ENCODE data around the gene ZNF414.
A peak's percentile ranks its signal among the peaks of the same experiment; 100 is the strongest.
"Not testable (repeated sequence)": the region's sequence is repeated elsewhere in the genome, so short reads cannot be mapped to it uniquely, and the experiment has no call there.

The ZNF414 gene, protein sequence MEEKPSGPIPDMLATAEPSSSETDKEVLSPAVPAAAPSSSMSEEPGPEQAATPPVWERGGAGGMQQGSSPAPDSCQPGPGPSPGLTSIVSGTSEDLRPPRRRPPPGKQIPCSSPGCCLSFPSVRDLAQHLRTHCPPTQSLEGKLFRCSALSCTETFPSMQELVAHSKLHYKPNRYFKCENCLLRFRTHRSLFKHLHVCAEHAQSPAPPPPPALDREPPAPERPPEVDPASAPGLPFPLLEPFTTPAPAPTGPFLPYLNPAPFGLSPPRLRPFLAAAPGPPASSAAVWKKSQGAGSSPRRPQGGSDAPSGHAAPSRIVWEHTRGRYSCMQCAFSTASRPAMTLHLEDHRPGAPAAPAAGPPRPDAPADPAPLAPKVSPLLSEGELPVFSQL

DNA sequence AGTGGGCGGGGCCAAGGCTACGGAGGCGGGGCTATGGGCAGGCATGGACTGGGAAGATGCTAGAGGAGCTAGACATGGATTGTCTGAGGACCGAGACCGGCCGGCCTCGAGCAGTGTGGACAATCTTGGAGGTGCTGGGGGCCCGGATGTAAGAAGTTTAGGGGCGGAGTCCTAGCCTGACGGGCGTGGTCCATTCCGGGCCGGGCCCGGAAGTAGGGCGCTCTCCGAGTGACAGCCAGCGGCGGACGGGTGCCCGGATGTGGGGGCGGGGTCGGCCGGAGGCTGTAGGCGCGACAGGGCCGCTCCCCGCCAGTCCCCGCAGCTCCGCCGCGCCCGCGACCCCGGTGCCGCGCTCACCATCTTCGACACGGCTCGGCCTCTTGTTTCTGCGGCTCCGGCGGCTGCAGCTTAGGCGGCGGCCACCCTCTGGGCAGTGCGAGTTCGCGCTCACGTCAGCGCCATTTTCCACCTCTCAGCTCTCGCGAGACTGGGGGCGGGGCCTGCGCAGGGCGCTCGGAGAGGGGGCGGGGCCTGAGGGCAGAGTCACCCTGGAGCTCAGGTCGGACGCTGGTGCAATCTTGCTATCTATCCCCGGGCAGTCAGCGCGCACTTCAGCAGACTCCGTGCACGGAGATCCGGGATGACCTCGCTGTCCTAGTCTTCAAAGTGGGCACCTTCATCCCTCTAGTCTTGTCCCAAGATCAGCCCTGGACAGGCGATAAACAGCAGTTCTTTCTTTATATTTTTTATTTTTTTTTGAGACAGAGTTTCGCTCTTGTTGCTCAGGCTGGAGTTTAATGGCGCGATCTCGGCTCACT is at the start of gene ZNF414:
TSS of gene ZNF414 (minus strand) at position 481 of the 818 bp plus-strand sequence. CDS start at position 360, 121 bp downstream.
- DNase-seq (ENCODE audit: low spot score): peak; percentile 97

DNA sequence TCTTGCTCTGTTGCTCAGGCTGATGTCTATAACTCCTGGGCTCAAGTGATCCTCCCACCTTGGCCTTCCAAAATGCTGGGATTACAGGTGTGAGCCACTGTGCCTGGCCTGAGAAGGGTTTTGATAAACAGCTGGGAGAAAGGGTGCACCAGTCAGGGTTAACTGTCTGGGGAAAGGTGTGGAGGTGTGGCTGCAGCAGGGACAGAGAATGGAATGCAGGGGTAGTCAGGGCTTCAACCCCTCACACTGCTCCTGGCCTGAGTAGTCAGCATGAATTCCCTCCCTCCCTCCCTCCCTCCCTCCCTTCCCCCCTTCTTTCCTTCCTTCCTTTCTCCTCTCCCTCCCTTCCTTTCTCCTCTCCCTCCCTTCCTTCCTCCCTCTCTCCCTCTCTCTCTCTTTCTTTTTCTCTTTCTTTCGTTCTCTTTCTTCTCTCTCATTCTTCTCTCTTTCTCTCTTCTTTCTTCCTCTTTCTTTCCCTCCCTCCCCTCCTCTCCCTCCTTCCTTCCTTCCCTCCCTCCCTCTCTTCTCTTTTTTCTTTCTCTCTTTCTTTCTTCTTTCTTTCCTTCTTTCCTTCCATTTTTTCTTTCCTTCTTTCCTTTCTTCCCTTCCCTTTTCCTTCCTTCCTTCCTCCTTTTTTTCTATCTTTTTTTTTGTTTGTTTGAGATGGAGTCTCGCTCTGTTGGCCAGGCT is 47.3 kb upstream of the ZNF414 start:
- no peak for DNase-seq (ENCODE audit: low spot score)

DNA sequence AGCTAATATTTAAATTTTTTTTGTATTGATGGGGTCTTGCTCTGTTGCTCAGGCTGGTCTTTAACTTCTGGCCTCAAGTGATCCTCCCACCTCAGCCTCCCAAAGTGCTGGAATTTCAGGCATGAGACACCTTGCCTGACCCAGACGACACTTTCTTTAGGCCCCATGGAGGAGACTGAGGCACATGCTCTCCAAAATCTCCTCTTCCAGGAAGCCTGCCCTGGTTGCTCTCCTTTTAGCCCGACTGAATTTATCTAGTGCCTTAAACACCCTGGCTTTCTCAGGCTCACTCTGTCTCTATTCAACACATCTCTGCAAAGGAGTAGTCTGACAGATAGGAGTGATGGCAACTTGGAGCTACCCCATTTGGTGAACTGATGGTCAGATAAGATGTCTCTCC is 44.4 kb upstream of the ZNF414 start:
- no peak for DNase-seq (ENCODE audit: low spot score)

DNA sequence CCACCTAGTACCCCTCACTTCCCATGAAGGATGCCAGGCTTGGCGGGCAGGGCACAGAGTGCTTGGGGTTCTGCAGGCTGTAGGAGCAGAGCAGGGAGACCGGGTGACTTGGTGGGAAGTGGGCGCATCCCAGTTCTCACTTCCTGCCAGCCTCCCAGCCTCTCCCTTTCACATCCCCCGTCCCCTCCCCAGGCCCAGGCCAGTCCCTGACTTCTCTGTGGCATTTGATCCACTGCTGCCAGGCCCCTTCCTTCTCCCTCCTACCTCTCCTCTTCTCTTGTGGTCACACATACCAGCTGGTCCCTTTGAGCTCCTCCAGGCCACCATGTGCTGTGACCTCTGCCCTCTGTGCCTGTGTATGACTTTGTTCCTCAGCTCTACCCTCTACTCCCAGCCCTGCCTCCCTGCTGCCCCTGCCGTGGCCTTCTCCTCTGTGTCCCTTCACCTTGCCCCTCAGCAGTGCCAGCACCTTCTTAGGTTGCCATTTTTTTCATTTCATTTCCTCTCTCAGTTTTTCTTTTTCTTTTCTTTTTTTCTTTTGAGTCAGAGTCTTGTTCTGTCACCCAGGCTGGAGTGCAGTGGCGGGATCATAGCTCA is 43.8 kb upstream of the ZNF414 start:
- no peak for DNase-seq (ENCODE audit: low spot score)

DNA sequence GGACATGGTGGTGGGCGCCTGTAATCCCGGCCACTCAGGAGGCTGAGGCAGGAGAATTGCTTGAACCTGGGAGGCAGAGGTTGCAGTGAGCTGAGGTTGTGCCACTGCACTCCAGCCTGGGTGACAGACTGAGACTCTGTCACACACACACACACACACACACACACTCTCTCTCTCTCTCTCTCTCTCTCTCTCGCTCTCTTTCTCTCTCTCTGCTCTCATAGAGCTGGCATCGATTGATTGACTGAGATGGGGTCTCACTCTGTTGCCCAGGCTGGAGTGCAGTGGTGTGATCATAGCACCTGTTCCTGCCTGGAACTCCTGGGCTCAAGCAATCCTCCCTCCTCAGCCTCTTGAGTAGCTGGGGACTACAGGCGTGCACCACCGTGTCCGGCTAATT is 39.8 kb upstream of the ZNF414 start:
- not testable (repeated sequence) for DNase-seq (ENCODE audit: low spot score)

DNA sequence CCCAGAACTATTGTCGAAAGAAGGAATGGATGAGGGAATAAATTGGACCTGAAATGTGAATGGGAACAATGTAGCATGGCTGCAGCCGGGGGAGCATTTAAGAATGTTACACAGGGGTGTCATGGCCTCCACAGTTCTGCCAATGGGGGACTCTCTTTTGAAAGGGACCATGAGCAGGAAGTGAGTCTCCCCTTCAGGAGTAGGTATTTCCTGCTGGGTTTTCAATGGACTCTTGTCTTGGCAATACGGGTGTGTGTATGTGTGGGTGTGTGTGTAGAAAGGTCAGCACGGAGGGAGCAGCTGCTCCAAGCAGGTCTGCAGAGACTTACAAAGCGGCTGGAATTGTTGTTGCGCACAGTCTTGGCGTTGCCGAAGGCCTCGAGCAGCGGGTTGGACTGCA is 38.8 kb upstream of the ZNF414 start:
- DNase-seq (ENCODE audit: low spot score): no peak

DNA sequence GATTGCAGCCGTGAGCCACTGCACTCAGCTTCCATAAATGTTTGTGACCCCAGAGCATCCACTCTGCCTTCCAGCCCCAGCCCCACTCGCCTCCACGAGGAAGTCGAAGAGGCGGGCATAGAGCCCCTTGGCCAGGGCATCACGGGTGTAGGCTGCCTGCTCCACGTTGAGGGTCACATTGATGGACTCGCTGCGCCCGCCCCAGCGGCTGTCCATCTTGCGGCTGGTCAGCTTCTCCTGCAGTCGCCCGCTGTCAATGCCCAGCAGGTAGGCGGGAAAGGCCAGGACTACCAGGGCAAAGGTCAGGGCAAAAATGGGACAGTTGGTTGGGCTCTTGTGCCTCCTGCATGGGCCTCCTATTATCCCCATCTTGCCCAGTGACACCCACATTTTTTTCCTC is 36.1 kb upstream of the ZNF414 start:
- DNase-seq (ENCODE audit: low spot score): no peak

DNA sequence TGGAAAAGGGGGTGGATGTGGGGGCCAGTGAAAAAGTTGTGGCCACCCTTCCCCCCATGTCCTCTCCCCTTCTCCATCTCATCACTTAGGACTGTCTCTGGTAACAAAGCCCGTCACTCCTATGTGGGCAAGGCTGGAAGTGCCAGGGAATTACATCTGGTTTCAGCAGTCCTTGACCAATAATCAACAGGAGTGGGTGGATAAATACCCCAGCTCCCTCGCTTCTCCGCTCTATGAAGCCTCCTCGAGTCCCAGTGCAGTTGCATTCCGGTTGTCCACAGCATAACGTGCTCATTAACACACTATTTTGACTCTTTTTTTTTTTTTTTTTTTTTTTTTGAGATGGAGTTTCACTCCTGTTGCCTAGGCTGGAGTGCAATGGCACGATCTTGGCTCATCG is 31.8 kb upstream of the ZNF414 start:
- no peak for DNase-seq (ENCODE audit: low spot score)

DNA sequence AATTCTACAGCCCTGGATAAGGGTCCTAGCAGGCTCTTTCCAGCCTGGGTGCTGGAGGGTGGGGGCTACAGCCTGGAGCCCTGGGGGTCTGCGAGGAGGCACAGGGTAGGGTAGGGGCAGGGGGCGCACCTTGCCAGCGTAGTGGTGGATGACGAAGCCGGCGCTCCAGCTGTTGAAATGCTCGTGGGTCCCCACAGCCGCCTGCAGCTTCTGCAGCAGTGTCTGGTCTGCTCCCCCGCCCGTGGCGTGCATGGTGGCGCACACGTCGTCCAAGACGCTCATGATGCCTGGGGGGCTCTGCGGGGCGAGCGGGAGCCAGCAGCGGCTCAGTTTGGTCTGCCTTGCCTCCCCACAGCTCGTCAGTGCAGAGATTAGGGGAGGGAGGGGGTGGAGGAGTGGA is 30.2 kb upstream of the ZNF414 start:
- DNase-seq (ENCODE audit: low spot score): no peak

DNA sequence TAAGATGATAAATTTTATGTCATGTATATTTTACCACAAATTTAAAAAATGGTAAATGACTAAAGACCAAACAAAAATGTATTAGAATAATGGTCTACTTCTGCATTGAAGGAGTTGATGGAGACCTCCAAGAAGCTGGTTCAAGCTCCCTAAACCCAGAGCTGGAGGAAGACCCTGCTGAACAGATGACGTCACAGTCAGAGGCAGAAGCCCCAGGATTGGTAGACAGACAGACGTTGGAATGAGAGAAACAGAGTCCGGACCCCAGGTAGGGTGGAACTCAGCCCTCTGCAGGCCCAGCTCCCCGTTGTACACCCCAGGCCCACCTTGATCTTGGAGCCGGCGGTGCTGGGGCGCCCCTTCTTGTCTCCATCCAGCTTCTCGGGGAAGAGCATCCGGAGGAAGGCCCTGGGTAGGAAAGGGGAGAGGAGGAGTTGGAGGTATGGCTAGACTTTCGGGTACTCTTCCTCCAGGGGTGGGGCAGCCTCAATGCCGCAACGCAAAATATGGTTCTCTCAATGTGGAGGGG is 25.7 kb upstream of the ZNF414 start:
- no peak for DNase-seq (ENCODE audit: low spot score)

DNA sequence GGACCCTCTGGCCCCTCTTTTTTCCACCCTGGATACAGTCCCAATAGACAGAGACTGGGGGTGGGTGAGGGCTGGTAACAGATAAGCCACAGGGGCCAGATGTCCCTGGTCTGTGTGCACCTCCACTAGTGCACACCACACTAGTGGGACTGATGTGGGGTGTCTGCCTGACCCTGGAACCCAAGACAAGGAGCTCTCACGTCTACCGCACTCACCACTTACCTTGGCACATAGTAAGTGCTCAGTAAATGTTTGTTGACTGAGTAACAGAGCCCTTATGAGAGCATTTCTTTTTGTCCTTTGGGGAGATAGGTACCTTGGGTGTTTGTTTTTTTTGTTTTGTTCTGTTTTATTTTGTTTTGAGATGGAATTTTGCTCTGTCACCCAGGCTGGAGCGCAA is 23.1 kb upstream of the ZNF414 start:
- DNase-seq (ENCODE audit: low spot score): no peak

DNA sequence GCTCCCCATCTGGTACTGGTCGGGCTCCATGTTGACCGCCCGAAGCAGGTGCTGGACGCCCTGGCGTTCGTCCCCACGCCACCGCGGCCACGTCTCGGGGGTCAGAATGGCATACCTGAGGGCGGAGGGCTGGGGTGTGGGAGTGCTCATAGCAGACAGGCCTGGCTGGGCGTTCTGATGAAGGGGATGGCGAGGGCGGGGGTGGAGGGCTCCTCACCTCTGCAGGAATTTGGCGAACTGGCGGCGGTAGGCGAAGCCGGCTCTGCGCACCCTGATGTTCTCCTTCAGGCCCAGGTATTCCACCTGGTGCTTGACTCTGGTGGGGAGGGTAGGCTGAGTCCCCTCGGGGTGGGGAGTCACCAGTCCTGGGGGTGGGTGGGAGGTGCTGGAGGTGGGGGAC is 22.3 kb upstream of the ZNF414 start:
- no peak for DNase-seq (ENCODE audit: low spot score)

DNA sequence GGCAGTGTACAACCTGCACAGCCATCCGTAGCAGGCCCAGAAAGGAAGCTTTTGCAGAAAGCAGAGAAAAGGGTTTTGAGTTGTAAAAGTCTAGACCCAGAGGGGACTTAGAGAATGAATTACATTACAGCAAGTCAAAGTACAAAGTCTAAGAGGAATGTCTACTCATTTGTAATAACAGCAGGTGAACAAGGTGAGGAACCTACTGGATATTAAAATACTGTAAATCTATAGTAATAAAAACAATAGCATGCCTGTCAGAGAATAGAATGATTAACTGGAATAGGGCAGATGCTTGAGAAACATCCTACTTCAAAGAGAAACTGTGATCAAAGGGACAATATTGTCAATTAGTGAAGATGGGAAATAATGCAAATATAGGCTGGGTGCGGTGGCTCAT is 18.3 kb upstream of the ZNF414 start:
- no peak for DNase-seq (ENCODE audit: low spot score)

DNA sequence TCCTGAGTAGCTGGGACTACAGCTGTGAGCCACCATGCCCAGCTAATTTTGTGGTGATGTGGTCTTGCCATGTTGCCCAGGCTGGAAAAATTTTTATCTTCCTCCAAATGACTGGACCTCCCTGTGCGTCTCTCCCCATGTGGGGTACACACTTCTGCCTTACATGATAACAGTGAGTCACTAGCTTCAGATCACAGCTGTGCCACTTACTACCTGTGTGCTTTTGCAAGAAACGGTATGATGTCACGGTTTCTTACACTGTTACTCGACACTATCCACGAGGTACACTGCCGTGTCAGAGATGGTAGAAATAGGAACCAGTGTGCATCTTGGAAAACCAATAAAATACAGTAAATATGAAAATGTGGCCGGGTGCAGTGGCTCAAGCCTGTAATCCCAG is 17.5 kb upstream of the ZNF414 start:
- no peak for DNase-seq (ENCODE audit: low spot score)

DNA sequence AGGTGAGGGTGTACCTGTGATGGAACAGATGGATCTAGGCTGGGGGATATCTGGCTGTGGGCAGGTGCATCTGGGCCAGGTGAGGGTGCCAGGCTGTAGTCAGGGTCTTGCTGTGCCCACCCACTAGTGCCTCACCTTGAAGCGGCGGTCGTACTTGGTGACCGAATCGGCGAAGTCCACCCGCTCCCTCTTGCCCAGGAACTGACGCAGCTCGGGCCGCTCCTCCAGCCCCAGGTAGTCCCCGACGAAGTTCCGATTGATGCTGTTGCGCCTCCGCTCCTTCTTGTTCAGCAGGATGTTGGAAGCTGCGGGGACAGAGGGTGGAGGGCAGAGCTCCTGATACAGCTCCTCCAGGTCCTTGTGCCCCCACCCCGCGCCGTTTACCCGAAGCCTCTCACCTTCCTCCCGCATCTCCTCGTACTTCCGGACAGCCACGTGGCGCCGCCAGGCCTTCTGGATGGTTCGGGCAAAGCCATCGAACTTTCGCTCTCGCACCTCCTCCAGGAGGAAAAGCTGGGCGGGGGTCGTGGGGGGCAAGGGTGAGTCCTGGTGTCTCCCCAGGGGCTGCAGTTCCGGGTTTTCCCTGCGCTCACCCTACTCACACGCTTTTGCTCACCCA is 16.2 kb upstream of the ZNF414 start:
- DNase-seq (ENCODE audit: low spot score): no peak

DNA sequence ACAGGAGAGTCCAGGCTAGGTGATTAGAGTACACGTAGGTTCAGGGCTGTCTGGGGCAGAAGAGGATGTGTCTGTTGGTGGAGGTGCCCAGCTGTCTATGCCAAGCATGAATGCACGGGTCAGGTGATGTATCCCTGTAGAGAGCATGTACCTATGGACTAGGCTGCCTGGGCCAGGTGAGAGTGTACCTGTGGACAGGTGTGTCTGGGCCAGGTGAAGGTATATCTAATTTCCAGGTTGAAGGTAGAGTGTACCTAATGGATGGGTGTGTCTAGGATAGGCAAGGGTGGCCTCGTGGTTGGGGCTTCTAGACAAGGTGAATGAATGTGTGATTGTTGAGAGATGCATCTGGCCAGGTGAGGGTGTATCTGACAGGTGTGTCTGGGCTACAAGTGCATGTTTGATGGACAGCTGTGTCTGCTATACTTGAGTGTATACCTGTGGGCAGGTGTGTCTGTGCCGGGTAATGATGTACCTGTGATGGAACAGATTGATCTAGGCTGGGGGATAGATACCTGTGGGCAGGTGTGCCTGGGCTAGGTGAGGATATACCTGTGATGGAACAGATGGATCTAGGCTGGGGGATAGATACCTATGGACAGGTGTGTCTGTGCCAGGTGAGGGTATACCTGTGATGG is 15.5 kb upstream of the ZNF414 start:
- no peak for DNase-seq (ENCODE audit: low spot score)

DNA sequence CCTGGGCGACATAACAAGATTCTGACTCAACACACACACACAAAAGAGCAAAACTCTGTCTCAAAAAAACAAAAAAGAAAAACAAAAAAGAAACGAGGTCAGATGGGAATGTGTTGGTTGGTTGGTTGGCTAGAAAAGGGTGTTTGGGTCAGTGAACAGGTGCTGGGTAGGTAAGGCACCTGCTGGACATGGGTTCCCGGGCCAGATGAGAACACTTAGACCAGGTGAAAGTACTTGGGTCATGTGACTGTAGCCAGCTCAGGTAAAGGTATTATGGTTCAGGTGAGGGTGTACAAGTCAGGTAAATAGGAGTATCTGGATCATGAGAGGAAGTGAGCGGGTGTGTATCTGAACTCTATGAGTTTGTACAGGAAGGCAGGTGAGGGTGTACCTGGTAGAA is 14.5 kb upstream of the ZNF414 start:
- DNase-seq (ENCODE audit: low spot score): no peak

DNA sequence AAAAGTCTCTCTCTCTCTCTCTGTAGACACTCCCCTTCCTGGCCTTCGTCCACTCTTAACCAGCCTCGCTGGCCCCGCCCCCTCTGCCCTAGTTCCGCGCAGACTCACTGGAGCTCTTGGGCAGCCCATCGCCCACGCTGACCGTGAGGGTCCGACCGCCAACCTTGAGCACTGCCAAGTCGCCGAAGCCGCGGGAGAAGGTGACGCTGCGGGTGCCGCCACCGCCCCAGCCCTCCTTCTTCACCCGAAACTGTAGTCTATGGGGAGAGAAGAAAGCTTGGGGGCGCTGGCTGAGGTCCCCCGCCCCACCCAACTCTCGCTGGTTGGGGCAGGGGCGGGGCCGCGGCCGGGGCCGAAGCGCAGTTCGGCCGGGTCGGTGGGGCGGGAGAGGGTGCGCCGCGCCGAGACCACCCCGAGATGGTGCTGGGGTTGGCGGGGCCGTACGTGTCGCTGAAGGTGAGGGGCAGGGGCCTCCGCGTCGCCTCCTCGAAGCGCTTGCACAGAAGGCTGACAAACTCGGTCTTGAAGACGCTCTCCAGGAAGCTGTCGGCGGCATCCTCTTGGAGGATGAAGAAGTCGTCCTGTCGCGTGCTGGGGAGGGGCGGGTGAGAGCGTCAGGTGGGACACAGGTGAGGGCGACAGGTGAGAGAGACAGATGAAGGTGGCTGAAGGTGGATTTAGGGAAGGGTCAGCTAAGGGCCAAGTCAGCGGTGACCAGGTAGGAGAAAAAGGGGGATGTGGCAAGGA is 12.6 kb upstream of the ZNF414 start:
- no peak for DNase-seq (ENCODE audit: low spot score)

DNA sequence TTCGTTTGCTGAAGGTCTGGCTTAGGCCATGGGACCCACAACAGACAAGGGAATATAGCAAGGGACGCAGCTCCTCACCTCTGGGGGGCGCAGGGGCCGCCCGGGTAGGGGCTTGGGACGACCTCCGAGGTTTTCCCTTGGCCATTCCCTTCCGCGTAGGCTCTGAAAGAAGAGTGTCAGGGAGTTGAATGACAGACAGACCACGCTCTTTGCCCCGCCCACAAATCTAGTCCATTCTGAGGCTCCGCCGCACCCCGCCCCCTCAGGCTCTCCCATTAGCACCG is 11.4 kb upstream of the ZNF414 start:
- DNase-seq (ENCODE audit: low spot score): no peak

DNA sequence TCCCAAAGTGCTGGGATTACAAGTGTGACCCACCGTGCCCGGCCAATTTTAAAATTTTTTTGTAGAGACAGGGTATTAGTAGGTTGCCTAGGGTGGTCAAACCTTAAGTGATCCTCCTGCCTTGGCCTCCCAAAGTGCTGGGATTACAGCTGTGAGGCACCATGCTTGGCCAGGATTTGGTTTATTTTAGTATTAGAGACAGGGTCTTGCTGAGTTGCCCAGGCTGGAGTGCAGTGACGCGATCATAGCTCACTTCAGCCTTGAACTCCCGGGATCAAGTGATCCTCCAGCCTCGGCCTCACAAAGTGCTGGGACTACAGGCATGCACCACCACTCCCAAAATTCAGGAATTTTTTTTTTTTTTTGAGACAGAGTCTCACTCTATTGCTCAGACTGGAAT is 5.4 kb upstream of the ZNF414 start:
- DNase-seq (ENCODE audit: low spot score): no peak

DNA sequence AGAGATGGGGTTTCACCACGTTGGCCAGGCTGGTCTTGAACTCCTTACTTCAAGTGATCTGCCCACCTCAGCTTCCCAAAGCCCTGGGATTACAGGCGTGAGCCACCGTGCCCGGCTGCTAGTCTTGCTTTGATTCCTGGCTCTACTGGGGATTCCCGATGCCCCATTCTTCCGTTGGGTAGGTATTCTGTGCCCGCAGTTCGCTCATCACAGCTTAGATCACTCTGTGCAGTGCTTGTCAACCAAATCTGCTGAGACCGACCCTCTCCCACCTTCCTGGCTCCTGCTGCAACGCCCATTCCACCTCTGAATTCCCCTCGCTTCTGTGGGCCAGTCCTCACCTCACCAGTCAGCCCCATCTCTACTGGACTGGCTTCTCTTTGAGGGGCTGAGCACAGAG is 4.6 kb upstream of the ZNF414 start:
- no peak for DNase-seq (ENCODE audit: low spot score)

Data from hematopoietic multipotent progenitor cell treated with erythropoietin and hydrocortisone succinate and interleukin-3 and kit ligand, for 15 days (in vitro differentiated cells).